ENCODE results near the gene SPATA18.

The SPATA18 gene, protein sequence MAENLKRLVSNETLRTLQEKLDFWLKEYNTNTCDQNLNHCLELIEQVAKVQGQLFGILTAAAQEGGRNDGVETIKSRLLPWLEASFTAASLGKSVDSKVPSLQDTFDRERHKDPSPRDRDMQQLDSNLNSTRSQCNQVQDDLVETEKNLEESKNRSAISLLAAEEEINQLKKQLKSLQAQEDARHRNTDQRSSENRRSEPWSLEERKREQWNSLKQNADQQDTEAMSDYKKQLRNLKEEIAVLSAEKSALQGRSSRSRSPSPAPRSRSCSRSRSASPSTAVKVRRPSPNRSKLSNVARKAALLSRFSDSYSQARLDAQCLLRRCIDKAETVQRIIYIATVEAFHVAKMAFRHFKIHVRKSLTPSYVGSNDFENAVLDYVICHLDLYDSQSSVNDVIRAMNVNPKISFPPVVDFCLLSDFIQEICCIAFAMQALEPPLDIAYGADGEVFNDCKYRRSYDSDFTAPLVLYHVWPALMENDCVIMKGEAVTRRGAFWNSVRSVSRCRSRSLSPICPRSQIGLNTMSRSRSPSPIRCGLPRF

GRCh38 chr4:52051213-52051614 lies at the start of gene SPATA18:
Gene SPATA18 (plus strand): TSS chr4:52051304. CDS start chr4:52051705, 401 bp downstream.
- no peak for DNase-seq

DNA sequence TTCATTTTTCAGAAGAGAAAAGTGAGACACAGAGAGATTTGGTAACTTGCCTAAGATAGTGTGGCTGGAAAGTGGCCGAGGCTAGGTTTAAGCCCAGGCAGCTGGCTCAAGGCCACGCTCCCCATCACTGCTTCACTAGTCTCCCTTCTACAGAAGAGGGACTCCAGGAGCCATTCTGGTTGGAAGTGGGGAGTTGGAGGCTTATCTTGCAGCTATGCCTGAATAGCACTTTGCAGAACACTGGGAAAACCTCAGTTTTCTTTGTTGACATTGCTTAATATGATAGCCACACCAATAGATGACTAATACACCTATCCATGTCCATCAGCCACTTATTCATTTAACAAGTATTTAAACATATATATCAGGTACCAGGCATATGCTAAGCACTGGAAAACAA lies 49.5 kb upstream of the SPATA18 start:
- no peak for DNase-seq

GRCh38 chr4:52004414-52004813 lies 46.7 kb upstream of the SPATA18 start:
- DNase-seq, result no peak

DNA sequence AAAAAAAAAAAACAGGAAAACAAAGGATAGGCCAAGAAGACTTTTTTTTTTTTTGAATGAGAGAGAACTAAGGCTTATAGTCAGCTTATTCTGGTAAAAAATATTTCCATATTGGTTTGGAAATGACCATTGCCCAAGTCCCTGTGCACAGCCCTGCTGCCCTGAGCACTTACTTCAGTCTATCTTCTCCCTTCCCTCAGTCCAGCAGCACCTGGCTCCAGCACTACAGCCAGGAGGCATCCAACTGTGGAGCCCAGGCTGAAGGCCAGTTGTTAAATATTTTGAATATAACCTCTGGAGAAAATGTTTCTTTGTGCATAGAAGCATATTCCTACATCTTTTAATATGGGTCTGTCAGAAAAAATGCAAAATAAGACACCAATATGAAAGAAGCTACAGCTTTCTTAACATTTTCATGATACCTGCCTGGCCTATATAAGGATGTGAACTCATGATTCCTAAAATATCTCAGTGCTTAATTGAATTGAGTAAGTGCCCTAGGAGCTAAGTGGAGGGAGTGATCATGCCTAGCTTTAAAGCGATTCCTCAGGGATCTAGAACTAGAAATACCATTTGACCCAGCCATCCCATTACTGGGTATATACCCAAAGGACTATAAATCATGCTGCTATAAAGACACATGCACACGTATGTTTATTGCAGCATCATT lies 45.4 kb upstream of the SPATA18 start:
- DNase-seq, result no peak

GRCh38 chr4:52006887-52007286 lies 44.2 kb upstream of the SPATA18 start:
- no peak for DNase-seq

- DNase-seq, result no peak
Observed at GRCh38 chr4:52010986-52011385, 40.1 kb upstream of the SPATA18 start.

DNA sequence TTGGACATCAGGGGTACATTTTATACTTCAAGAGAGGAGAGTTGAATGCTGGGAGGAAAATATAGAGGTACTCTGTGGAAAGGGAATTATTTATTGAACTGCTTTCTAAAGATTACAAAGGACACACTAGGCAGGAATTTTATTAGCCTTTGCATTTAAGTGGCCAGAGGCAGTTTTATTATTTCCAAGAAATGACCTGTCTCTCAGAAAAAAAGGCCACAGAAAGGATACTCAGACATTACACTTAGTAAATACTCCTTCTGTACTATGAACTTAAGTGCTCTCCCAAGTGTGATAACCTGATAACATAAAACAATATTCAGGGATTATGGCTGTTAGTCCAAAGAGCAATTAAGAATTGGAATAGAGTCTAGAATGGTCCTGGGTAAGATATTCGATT lies 38.5 kb upstream of the SPATA18 start:
- no peak for DNase-seq

DNA sequence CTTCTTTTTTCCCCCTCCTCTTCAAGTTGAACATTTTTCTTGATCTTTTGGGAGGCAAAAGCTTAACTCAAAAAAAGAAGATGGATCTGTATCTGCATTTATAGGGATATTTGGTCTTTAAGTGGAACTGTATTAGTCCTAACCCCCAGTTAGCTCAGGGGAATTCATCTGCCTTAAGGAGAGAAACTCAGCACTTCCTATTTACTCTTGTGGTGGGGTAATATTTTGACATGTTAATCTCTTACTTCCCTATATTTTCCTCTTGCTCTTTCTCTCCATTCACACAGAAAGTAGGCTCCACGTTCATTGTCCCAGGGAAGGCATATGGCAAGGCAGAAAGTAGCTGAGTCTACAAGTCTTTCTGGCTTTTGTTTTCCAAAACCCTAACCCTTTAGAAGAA lies 36.2 kb upstream of the SPATA18 start:
- no peak for DNase-seq

DNA sequence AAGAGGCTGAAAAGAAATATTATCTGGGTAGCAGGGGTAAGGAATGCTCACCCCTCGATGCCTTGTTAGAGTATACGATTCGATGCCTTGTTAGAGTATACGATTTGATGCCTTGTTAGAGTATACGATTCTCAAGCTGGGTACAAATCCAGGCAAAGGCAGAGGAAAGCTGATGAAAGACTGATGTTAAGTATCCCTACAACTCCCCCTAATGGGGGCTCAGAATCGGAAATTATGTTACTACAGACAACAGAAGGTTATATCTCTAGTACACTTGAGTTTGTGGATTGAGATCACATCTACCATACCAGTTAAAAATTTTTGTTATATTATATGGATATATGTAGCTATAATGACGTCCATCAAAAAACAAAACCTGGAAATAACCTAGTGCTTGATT lies 35.7 kb upstream of the SPATA18 start:
- no peak for DNase-seq

GRCh38 chr4:52016981-52017380 lies 34.1 kb upstream of the SPATA18 start:
- DNase-seq, result no peak

DNA sequence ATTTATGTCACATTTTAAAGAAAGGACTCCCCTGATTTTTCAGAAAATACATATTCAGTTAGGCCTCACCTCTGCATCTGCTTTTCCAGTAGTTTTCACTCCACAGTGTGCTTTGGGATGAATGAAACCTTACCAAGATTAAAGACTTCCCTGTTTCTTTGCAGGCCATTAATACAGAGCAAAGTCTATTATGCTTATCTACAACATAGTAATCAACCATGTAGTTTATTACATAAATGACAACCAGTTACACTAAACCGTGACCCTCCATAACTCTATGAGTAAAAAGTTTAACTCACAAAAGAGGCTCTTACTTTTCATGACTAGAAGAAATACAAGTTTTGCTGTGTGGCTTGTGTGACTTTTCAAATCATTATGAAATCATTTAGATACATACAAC lies 33.3 kb upstream of the SPATA18 start:
- DNase-seq, result no peak

- DNase-seq, result no peak
Observed at GRCh38 chr4:52019936-52020657, 31.0 kb upstream of the SPATA18 start, which contains the start of gene LRRC66. Gene LRRC66 (minus strand): TSS chr4:52020363. CDS start chr4:52017613, 2,750 bp downstream.

DNA sequence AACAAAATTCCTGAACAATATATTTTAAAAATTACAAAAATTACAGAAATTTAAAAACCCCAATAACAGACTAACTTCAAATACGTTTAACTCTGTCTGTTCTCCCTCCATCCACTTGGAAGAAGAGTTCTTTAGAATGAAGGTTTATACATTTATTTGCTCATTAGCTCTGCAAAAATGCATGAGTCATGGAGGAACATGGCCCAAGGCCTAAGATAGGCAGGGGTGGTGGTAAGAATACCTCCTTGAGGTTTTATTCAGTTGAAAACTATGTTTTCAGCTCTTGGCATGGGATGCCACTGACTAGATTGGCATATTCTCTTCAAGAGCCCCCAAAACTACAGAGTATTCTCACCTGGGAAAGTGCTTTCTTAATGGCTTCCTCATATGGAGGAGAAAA lies 22.1 kb upstream of the SPATA18 start:
- no peak for DNase-seq

GRCh38 chr4:52032005-52032404 lies 19.1 kb upstream of the SPATA18 start:
- no peak for DNase-seq

DNA sequence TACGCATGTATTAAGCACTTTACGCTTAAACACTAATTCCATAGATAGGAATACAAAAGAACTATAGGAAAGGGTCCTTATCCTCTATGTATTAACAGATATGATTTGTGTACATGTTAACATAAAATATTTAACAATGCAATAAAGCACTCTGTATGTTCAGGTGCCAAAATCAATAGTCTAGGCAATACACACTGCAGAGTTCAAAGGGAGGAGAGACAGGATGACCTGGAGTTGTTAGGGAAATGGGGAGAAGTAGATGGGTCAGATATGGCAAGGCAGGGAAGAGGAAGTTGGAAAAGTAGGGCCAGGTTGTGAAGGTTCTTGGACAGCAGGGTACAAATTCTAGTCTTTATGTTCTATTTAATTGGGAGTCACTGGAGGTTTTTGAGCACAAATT lies 15.9 kb upstream of the SPATA18 start:
- DNase-seq, result no peak

DNA sequence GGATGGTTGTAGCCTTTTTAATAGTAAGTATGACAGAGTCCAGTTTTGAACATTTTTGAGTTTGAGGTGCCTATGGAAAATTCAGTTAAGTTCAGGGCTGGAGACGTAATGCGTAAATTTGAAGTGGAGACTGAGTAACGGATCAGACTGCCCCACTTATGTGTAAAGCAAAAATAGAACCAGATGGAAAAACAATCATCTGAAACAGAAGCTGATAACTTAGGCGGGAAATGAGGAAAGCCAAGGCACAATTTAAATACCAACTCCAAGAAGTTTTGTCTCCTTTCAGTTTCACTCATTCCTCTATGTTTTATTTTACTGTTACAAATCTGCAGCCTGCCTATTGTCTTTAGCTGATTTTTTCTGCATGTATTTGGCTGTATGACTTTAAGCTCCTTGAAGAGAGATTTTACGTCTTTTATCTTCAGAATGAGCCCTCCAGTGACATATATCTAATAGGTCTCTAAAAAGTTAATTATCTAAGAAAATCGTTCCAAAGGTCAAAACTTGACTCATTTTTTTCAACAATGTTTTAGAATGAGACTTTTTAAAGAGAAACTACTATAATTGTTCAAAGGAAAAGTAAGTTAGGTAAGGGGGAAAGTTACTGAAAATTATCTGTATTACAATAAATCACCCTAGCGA lies 14.1 kb upstream of the SPATA18 start:
- no peak for DNase-seq

DNA sequence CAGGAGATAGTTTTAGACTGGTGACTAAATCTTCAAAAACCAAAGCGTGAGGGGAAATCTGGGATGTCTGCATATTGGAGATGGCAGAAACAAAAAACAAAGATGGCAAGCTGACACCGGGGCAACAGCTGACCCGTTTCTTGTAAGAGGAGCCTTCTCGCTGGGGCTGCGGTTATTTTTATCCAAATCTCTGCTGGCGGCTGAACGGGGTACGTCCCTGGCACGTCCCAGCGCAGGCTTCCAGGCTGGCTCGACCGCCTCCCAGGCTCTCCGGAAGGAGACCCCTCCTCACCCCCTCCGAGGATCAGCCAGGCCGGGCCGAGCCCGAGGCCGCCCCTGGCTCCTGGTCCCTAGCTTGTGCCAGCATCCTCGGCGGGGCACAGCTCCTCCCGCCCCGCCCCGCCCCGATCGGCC lies 13.4 kb upstream of the SPATA18 start:
- DNase-seq, result peak; percentile 41

DNA sequence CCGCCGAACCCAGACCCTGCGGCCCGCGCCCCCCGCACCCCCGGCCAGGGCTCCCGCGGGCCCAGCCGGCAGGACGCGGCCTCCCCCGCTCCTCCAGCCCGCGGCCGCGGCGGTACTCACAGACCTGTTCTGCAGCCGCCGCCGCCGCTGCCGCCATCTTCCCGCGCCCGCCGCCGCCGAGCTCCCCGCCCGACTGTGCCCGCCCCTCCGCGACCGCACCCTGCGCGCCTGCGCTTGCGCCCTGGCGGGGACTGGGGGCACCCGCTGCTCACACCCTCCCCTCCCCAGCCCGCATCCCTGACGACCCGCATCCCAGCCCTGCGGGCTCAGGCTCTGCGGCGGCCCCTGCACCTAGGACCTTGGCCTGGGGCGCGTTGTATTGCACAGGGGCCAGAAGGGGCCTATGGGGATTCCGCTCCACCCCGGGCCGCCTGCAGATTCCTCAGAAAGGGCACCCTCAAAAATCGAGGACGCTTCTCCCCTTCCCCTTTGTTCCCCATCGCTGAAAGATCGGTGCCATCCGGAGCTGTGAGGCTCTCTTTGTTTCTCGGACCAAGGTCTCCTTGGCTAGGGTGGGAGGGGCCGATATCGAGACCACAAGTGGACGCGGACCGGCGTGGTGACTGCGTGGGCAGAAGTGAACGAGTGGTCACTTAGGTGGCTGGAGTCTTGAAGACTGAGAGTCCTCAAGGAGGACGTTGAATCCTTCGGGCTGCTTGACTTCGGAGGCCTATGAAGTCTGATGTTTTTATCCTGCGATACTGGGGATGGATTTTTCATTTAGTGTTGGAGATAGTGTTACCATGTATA lies 12.8 kb upstream of the SPATA18 start, which contains the start of gene SGCB:
SGCB (minus strand) TSS at position 197 of the 810 bp plus-strand sequence; CDS start at position 157, 40 bp downstream.
- DNase-seq, result peak; percentile 83

DNA sequence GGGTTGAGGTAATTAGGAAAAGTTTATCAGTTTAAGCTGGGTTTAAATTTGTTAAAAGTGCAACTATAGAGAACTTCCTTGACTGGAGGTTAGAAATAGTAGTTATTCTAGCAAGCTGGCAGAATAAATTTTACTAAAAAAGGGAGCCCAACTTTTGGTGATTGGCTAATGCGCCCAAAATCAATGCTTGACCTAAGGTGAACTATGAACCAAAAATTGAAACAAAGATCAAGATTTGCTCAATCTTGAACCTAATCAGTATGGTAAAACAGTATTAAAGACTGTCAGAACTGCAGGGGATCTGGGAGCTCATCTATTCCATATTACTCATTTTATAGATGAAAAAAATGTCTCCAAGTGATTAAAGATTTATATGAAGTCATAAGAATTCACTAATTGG lies 6.1 kb upstream of the SPATA18 start:
- no peak for DNase-seq

DNA sequence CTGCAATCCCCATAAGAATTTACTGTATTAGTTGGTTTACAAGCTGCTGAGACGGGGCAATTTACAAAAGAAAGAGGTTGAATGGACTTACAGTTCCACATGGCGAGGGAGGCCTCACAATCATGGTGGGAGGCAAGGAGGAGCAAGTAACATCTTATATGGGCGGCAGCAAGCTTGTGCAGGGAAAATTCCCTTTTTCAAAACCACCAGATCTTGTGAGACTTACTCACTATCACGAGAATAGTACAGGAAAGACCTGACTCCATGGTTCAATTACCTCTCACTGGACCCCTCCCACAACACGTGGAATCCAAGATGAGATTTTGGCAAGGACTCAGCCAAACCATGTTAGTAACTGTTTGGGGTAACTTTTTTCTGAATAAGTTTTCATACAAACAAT lies 1.8 kb upstream of the SPATA18 start:
- no peak for DNase-seq

GRCh38 chr4:52051615-52052474 lies 741 bp downstream of the SPATA18 start:
- peak; percentile 10 for DNase-seq
